Effector memory CD4-positive, alpha-beta T cell (primary cell): ENCODE data around the gene UBE2E2.

Experiments
- DNase-seq, 3 donors: peaks; one replicate each; pipeline ENCODE4 v3.0.0-alpha.2; 2020
- H3K27ac ChIP-seq: 2 replicates; pipeline ENCODE4 v1.7.0; 2013; ENCODE audit warnings: mild to moderate bottlenecking, low read length, moderate library complexity; ENCODE audit not compliant: insufficient read depth, poor library complexity, severe bottlenecking
- H3K27me3 ChIP-seq: replicated peaks from 2 replicates; pipeline ENCODE4 v1.7.0; 2013; ENCODE audit warnings: mild to moderate bottlenecking, low read length; ENCODE audit not compliant: insufficient read depth, control insufficient read depth, poor library complexity, severe bottlenecking
- H3K36me3 ChIP-seq: 2 replicates; pipeline ENCODE4 v1.7.0; 2013; ENCODE audit warnings: mild to moderate bottlenecking, low read length, moderate library complexity; ENCODE audit not compliant: control insufficient read depth, insufficient read depth
- H3K4me1 ChIP-seq: 2 replicates; pipeline ENCODE4 v1.7.0; 2013; ENCODE audit warnings: low read length, mild to moderate bottlenecking; ENCODE audit not compliant: control insufficient read depth, insufficient read depth, poor library complexity, severe bottlenecking
- H3K4me3 ChIP-seq: 2 replicates; pipeline ENCODE4 v1.7.0; 2013; ENCODE audit warnings: low read length, low read depth, mild to moderate bottlenecking; ENCODE audit not compliant: insufficient read depth, poor library complexity, severe bottlenecking
- H3K9me3 ChIP-seq: 2 replicates; pipeline ENCODE4 v1.7.0; 2013; ENCODE audit warnings: mild to moderate bottlenecking, low read length, moderate library complexity; ENCODE audit not compliant: control insufficient read depth

The UBE2E2 gene

DNA sequence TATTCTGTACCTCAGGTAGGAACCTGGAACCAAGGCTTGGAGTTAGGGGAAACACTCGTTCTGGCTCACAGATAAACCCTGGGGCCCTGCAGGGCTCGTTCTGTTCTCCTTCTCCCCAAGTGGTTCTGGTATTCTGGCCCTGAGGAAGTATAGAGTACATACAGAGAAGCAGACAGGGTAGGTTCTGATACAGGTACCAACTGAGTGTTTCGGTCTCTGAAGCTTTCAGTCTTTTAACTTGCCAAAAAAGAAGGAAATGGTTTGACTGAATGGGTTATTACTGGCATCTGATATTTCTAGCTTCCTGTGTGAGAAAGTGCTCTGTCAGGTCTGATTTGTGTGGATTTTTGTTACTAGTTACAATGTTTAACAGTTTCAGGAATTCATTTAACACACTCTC is 67.3 kb downstream of the UBE2E2 start:
- Histone ChIP-seq H3K4me3 (no peak overlapping the region), H3K36me3 (no peaks in the 10 kb centered on the region), H3K9me3 (no peaks in the 10 kb centered on the region), H3K27ac (no peak overlapping the region), H3K4me1 (no peaks in the 10 kb centered on the region), H3K27me3 (no peaks in the 10 kb centered on the region)
- no peak for DNase-seq

DNA sequence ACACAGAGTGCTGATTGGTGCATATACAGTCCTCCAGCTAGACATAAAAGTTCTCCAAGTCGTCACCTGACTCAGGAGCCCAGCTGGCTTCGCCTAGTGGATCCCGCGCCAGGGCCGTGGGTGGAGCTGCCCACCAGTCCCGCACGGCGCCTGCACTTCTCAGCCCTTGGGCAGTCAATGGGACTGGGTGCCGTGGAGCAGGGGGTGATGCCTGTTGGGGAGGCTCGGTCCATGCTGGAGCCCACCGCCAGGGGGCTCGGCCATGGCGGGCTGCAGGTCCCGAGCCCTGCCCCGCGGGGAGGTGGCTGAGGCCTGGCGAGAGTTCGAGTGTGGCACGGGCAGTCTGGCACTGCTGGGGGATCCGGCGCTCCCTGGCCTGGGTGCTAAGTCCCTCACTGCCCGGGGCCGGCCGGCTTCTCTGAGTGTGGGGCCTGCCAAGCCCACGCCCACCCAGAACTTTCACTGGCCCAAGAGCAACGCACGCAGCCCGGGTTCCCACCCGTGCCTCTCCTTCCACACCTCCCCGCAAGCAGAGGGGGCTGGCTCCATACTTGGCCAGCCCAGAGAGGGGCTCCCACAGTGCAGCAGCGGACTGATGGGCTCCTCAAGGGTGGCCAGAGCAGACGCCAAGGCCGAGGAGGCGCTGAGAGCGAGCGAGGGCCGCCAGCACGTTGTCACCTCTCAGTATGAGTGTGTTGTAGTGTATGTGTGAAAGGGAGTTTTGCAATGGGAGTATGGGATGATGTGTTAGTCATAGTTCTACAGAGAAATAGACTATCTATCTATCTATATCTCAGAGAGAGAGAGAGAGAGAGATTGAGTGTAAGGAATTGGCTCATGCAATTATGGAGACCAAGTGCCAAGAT is 69.0 kb downstream of the UBE2E2 start:
- Histone ChIP-seq H3K36me3 (no peaks in the 10 kb centered on the region), H3K4me1 (no peaks in the 10 kb centered on the region), H3K27ac (no peak overlapping the region), H3K27me3 (no peaks in the 10 kb centered on the region), H3K9me3 (no peaks in the 10 kb centered on the region), H3K4me3 (no peak overlapping the region)
- no peak for DNase-seq

DNA sequence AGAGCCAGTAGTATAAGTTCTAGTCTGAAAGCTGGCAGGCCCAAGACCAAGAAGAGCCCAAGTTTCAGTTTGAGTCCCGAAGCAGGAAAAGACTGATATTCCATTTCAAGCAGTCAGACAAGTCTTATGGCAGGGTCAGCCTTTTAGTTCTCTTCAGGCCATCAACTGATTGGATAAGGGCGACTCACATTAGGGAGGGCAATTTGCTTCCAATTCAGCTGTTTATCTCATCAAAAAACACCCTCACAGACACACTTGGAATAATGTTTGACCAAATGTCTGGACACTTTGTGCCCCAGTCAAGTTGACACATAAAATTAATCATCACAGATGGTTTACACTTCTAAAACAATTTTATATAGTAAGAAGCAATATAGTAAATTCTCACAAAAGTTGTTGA is 69.7 kb downstream of the UBE2E2 start:
- no peaks in the 10 kb centered on the region for H3K36me3 ChIP-seq
- no peaks in the 10 kb centered on the region for H3K4me1 ChIP-seq
- H3K9me3 ChIP-seq = no peaks in the 10 kb centered on the region
- H3K27ac ChIP-seq = no peak overlapping the region
- no peak for DNase-seq
- no peaks in the 10 kb centered on the region for H3K27me3 ChIP-seq
- H3K4me3 ChIP-seq = no peak overlapping the region

DNA sequence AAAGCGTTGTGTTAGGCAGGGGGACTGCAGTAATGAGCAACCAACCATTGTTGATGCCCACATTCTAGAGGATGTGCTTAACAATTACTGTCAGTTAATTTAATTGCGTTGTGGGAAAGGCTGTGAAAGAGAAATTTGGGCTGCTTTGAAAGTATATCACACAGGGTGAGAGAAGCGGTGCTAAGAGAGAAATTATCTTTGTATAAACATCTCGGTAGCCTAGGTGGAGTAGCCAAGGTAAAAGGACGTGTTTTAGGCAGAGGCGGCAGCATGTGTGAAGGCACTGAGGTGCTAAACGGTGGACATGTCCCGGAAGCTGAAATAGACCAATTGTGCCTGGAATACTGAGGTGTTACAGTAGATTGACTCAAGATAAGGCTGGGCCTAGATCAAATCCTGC is 71.9 kb downstream of the UBE2E2 start:
- H3K27me3 ChIP-seq = no peaks in the 10 kb centered on the region
- no peaks in the 10 kb centered on the region for H3K36me3 ChIP-seq
- no peak overlapping the region for H3K4me3 ChIP-seq
- H3K9me3 ChIP-seq = no peaks in the 10 kb centered on the region
- H3K4me1 ChIP-seq = no peaks in the 10 kb centered on the region
- DNase-seq = no peak
- H3K27ac ChIP-seq = no peak overlapping the region

DNA sequence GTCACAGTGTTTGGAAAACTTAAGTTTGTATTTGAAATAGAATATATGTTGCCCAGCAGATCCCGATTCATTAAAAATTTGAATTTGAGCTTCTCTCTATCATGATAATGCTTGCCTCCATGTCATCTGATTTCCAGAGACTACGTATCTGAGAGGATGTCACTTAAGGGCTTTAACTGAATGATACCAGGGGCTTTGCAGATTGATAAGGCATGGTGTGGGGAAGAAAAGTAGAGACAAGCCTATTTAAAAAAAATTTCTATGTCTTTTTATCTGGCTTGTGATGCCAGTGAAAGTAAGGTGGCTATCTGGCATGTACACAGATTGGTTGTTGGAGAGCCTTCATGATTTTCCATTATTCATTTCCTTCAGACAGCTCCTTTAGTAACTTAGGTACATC is 72.7 kb downstream of the UBE2E2 start:
- H3K27ac ChIP-seq = no peak overlapping the region
- H3K4me3 ChIP-seq = no peak overlapping the region
- no peak for DNase-seq
- no peaks in the 10 kb centered on the region for H3K27me3 ChIP-seq
- no peaks in the 10 kb centered on the region for H3K4me1 ChIP-seq
- H3K9me3 ChIP-seq = no peaks in the 10 kb centered on the region
- H3K36me3 ChIP-seq = no peaks in the 10 kb centered on the region

DNA sequence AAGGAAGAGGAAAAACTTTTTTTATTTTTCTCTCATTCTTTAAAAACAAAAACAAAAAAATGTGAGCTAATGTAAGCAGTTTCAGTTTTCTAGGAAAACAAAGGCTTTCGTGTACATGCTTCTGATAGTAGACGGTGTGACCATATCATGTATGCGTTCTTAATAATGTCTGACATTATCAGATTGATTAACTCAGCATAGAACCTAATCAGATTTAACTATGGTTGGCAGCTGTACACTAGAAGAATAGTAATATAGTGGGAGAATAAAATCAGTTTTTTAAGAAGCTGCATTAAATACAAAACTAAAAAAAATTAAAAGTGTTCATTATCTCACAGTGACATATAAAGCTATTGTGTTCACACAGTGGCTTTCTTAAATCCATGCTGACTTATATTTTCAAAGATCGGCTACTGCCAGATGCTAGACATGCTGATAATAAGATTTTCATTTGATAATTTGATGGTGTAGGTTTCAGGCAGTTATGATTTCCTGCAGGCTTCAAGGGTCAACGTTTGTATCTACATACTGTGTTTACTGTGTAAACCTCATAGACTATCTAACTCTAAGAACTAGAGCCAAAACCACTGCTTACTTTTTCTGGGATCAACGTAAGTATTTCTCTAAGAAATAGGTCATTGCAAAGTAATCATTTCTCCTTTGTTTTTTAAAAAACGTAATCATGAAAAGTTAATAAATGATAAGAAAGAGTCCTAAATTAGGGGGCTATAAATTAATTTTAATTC is 74.0 kb downstream of the UBE2E2 start:
- no peaks in the 10 kb centered on the region for H3K36me3 ChIP-seq
- no peak for DNase-seq
- no peak overlapping the region for H3K4me3 ChIP-seq
- no peaks in the 10 kb centered on the region for H3K4me1 ChIP-seq
- H3K27me3 ChIP-seq = no peaks in the 10 kb centered on the region
- no peaks in the 10 kb centered on the region for H3K9me3 ChIP-seq
- H3K27ac ChIP-seq = no peak overlapping the region

DNA sequence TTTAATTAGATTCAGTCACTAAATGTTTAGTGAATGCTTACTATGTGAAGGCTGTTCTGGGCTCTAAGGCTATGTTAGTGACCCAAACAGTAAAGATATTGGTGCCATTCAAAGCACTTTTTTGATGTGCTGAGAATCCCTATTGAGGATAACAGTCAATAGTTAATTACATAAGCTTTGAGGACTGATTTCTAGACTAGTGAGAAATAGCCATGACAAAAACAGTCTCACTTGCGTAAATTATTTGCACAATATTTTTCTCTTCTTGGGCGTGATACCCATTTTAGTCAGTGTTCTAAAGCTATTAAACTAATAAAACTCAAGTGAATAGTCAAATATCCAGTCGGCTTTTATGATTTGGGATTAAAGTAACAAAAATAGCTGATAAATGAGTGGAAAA is 74.6 kb downstream of the UBE2E2 start:
- Histone ChIP-seq H3K9me3 (no peaks in the 10 kb centered on the region), H3K4me1 (no peaks in the 10 kb centered on the region), H3K36me3 (no peaks in the 10 kb centered on the region), H3K27me3 (no peaks in the 10 kb centered on the region), H3K27ac (no peak overlapping the region), H3K4me3 (no peak overlapping the region)
- no peak for DNase-seq

DNA sequence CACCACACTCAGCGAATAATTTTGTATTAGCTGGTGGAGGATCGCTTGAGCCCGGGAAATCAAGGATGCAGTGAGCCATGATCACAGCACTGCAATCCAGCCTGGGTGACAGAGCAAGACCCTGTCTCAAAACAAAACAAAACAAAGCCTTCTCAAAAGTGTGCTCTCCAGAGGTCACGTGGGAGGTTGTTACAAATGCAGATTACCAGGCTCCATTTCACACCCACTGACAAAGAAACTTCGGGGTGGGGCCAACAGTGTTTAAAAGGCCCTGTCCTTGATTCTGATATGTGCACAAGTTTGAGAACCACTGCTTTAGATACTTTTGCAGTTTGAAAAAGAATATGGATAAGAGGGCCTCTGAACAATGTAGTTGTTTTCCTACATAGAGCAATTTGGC is 80.5 kb downstream of the UBE2E2 start:
- no peaks in the 10 kb centered on the region for H3K9me3 ChIP-seq
- H3K27ac ChIP-seq = no peak overlapping the region
- no peak overlapping the region for H3K4me3 ChIP-seq
- no peaks in the 10 kb centered on the region for H3K4me1 ChIP-seq
- DNase-seq = no peak
- H3K36me3 ChIP-seq = no peaks in the 10 kb centered on the region
- no peaks in the 10 kb centered on the region for H3K27me3 ChIP-seq

DNA sequence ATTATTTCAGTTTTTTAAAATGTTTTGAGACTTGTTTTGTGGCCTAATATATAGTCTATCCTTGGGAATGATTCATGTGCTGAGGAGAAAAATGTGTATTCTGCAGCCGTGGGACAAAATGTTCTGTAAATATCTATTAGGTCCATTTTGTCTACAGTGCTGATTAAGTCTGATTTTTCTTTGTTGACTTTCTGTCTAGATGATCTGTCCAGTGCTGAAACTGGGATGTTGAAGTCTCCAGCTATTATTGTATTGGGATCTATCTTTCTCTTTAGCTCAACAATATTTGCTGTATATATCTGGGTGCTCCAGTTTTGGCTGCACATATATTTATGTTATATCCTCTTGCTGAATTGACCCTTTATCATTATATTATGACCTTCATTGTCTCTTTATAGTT is 85.2 kb downstream of the UBE2E2 start:
- DNase-seq = no peak

DNA sequence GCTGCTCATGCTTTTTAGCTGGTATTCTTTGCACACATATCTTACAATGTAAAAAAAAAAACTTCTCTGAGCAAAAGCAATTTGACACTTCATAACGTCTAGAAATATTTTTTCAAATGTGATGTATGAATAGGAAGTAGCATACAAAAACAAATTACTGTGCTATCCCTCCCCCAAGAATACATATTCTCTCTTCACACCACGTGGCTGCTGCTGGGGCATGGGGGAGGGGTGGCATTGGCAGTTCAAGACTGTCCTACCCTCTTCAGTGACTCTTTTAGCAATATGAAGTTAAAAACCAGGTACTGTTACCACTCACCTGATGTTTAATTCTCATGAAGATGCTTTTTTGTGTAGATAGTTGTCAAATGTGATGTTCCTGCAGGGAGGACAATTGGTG is 85.6 kb downstream of the UBE2E2 start:
- H3K9me3 ChIP-seq = no peaks in the 10 kb centered on the region
- no peaks in the 10 kb centered on the region for H3K27me3 ChIP-seq
- DNase-seq = no peak

More for the DNA sequence above, 85.2 kb downstream of the UBE2E2 start:
- Histone ChIP-seq H3K27ac (no peak overlapping the region), H3K9me3 (no peaks in the 10 kb centered on the region), H3K4me1 (no peaks in the 10 kb centered on the region), H3K36me3 (no peaks in the 10 kb centered on the region), H3K27me3 (no peaks in the 10 kb centered on the region), H3K4me3 (no peak overlapping the region)

More for the DNA sequence above, 85.6 kb downstream of the UBE2E2 start:
- Histone ChIP-seq H3K36me3 (no peaks in the 10 kb centered on the region), H3K4me1 (no peaks in the 10 kb centered on the region), H3K4me3 (no peak overlapping the region), H3K27ac (no peak overlapping the region)
